Measurements from ENCODE around the gene CELF3.

Gene CELF3

DNA sequence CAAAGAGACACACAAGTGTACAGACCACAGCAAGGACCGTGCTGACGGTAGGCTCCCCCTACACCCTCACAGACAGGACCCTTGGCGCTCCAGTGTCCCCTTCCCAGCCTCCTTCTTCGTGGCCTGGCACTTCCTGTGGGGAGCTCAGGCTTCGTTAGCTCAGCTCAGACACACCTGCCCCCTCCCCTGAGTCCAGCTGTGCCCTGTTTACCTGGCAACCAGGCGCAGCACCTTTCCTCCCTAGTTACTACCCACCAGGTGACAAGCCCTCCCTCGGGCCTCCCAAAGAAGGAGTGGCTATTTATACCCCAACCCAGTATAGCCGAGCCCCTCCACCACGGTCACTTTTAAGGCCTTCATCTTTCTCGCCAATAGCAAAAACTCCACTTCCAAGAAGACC, 4.7 kb downstream of the CELF3 start:
- Histone ChIP-seq H3K9me3 (ENCODE audit: insufficient read depth, low read depth, low read length) (no peaks in the 10 kb centered on the region), H4K12ac (ENCODE audit: low read depth, low read length) (no peak overlapping the region), H3K18ac (ENCODE audit: low read length) (no peak overlapping the region), H3K4me1 (ENCODE audit: control insufficient read depth in 1 of 2, insufficient read depth in 2 of 2, low read length in 2 of 2) (no peaks in the 10 kb centered on the region), H3K27me3 (ENCODE audit: insufficient read depth, low read length) (peaks cover 4% of the 10 kb centered on the region), H3K27ac (ENCODE audit: low read depth, low read length) (no peak overlapping the region), H2BK12ac (ENCODE audit: low read length) (no peak overlapping the region), H2AK5ac (ENCODE audit: low read length) (no peak overlapping the region), H2BK120ac (ENCODE audit: insufficient read depth, low read length, poor library complexity) (no peak overlapping the region), H3K9ac (ENCODE audit: low read length) (no peak overlapping the region), H2AFZ (ENCODE audit: insufficient read depth, low read length, poor library complexity) (no peak overlapping the region), H3K79me2 (ENCODE audit: control insufficient read depth, insufficient read depth, low read length, poor library complexity) (no peaks in the 10 kb centered on the region), H4K8ac (ENCODE audit: low read depth, low read length) (no peak overlapping the region), H3K79me1 (ENCODE audit: low read length) (no peaks in the 10 kb centered on the region), H3K4me3 (ENCODE audit: low read depth, low read length) (no peak overlapping the region), H3K23ac (ENCODE audit: low read length) (no peak overlapping the region), H3K36me3 (ENCODE audit: control insufficient read depth in 1 of 2, insufficient read depth in 2 of 2, low read length in 2 of 2) (no peaks in the 10 kb centered on the region), H3K4ac (ENCODE audit: low read depth, low read length) (no peak overlapping the region), H3K14ac (ENCODE audit: low read length) (no peak overlapping the region), H2BK5ac (ENCODE audit: low read depth, low read length, poor library complexity) (no peak overlapping the region), H3K4me2 (ENCODE audit: low read length) (no peak overlapping the region), H4K91ac (ENCODE audit: low read depth, low read length) (no peak overlapping the region)
- no CpG with 5 or more reads among the region's 10 CpGs for WGBS (ENCODE audit: extremely low coverage, insufficient coverage, insufficient read length)
- DNase-seq: no peak

DNA sequence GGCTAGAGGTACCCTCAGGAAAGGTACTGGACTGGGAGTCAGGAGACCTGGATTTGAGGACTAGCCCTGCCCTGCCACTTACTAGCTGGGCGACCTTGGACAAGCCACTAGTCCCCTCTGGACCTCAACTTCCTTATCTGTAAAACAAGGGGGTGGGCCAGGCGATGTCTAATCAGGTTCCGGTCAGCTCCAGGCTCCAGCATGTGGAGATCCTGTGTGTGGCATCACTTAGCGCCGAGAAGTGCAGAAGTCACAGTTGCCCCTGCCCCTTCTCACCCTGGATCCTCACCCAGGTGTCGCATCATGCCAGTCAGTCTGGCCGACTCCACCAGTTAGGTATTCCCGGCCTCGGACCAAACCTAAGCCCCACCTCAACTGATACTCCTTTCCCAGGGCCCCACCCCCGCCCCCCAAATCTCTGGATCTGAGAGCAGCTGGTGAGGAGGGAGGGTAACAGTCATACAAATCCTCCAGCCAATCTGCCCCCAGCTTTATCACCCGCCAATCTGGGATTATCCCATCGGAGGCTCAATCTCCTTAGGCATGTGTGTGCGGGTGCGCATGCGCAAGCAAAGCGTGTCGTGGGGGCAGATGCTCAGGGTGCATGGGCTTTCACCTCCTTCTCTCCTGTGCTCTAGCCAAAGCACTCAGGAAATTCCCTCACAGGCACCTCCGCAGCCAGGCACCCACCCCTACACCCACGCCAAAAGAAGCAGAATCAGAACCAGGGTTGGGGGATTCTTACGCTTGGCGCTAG, 5.4 kb downstream of the CELF3 start:
- WGBS (ENCODE audit: extremely low coverage, insufficient coverage, insufficient read length): no CpG with 5 or more reads among the region's 21 CpGs
- H3K4me3 ChIP-seq (ENCODE audit: low read depth, low read length): no peak overlapping the region

GRCh38 chr1:151710187-151710840, 6.3 kb downstream of the CELF3 start:
- no peak overlapping the region for H2BK12ac ChIP-seq (ENCODE audit: low read length)
- no CpG with 5 or more reads among the region's 15 CpGs for WGBS (ENCODE audit: extremely low coverage, insufficient coverage, insufficient read length)
- no peak overlapping the region for H4K12ac ChIP-seq (ENCODE audit: low read depth, low read length)
- H3K23ac ChIP-seq (ENCODE audit: low read length): no peak overlapping the region
- no peak overlapping the region for H3K4ac ChIP-seq (ENCODE audit: low read depth, low read length)
- no peak overlapping the region for H3K14ac ChIP-seq (ENCODE audit: low read length)
- no peak overlapping the region for H4K8ac ChIP-seq (ENCODE audit: low read depth, low read length)
- H3K27me3 ChIP-seq (ENCODE audit: insufficient read depth, low read length): no peaks in the 10 kb centered on the region
- H2BK5ac ChIP-seq (ENCODE audit: low read depth, low read length, poor library complexity): no peak overlapping the region
- H3K36me3 ChIP-seq (ENCODE audit: control insufficient read depth in 1 of 2, insufficient read depth in 2 of 2, low read length in 2 of 2): no peaks in the 10 kb centered on the region
- H3K18ac ChIP-seq (ENCODE audit: low read length): no peak overlapping the region
- peaks cover 2% of the 10 kb centered on the region in 2 experiments for H3K4me1 ChIP-seq (ENCODE audit: control insufficient read depth in 1 of 2, insufficient read depth in 2 of 2, low read length in 2 of 2)
- no peak overlapping the region for H3K4me3 ChIP-seq (ENCODE audit: low read depth, low read length)
- no peak overlapping the region for H2BK120ac ChIP-seq (ENCODE audit: insufficient read depth, low read length, poor library complexity)
- H3K4me2 ChIP-seq (ENCODE audit: low read length): no peak overlapping the region
- H3K79me2 ChIP-seq (ENCODE audit: control insufficient read depth, insufficient read depth, low read length, poor library complexity): no peaks in the 10 kb centered on the region
- H3K9ac ChIP-seq (ENCODE audit: low read length): no peak overlapping the region
- H3K9me3 ChIP-seq (ENCODE audit: insufficient read depth, low read depth, low read length): no peaks in the 10 kb centered on the region
- no peak overlapping the region for H3K27ac ChIP-seq (ENCODE audit: low read depth, low read length)
- no peak overlapping the region for H2AK5ac ChIP-seq (ENCODE audit: low read length)
- H2AFZ ChIP-seq (ENCODE audit: insufficient read depth, low read length, poor library complexity): no peak overlapping the region
- no peaks in the 10 kb centered on the region for H3K79me1 ChIP-seq (ENCODE audit: low read length)
- DNase-seq: no peak
- no peak overlapping the region for H4K91ac ChIP-seq (ENCODE audit: low read depth, low read length)

More for the DNA sequence above, 5.4 kb downstream of the CELF3 start:
- no peaks in the 10 kb centered on the region for H3K36me3 ChIP-seq (ENCODE audit: control insufficient read depth in 1 of 2, insufficient read depth in 2 of 2, low read length in 2 of 2)
- no peaks in the 10 kb centered on the region for H3K79me2 ChIP-seq (ENCODE audit: control insufficient read depth, insufficient read depth, low read length, poor library complexity)
- H3K9ac ChIP-seq (ENCODE audit: low read length): no peak overlapping the region
- no peak overlapping the region for H2AK5ac ChIP-seq (ENCODE audit: low read length)
- no peak overlapping the region for H2BK120ac ChIP-seq (ENCODE audit: insufficient read depth, low read length, poor library complexity)
- no peak overlapping the region for H2BK12ac ChIP-seq (ENCODE audit: low read length)
- no peak overlapping the region for H4K12ac ChIP-seq (ENCODE audit: low read depth, low read length)
- H3K14ac ChIP-seq (ENCODE audit: low read length): no peak overlapping the region
- peaks cover 4% of the 10 kb centered on the region for H3K27me3 ChIP-seq (ENCODE audit: insufficient read depth, low read length)
- no peak overlapping the region for H3K27ac ChIP-seq (ENCODE audit: low read depth, low read length)
- H3K4ac ChIP-seq (ENCODE audit: low read depth, low read length): no peak overlapping the region
- no peaks in the 10 kb centered on the region for H3K9me3 ChIP-seq (ENCODE audit: insufficient read depth, low read depth, low read length)
- H4K8ac ChIP-seq (ENCODE audit: low read depth, low read length): no peak overlapping the region
- no peaks in the 10 kb centered on the region for H3K79me1 ChIP-seq (ENCODE audit: low read length)
- no peak overlapping the region for H2BK5ac ChIP-seq (ENCODE audit: low read depth, low read length, poor library complexity)
- H3K4me1 ChIP-seq (ENCODE audit: control insufficient read depth in 1 of 2, insufficient read depth in 2 of 2, low read length in 2 of 2): no peaks in the 10 kb centered on the region
- no peak overlapping the region for H3K18ac ChIP-seq (ENCODE audit: low read length)
- H3K4me2 ChIP-seq (ENCODE audit: low read length): no peak overlapping the region
- no peak overlapping the region for H4K91ac ChIP-seq (ENCODE audit: low read depth, low read length)
- no peak overlapping the region for H3K23ac ChIP-seq (ENCODE audit: low read length)
- no peak overlapping the region for H2AFZ ChIP-seq (ENCODE audit: insufficient read depth, low read length, poor library complexity)
- no peak for DNase-seq

DNA sequence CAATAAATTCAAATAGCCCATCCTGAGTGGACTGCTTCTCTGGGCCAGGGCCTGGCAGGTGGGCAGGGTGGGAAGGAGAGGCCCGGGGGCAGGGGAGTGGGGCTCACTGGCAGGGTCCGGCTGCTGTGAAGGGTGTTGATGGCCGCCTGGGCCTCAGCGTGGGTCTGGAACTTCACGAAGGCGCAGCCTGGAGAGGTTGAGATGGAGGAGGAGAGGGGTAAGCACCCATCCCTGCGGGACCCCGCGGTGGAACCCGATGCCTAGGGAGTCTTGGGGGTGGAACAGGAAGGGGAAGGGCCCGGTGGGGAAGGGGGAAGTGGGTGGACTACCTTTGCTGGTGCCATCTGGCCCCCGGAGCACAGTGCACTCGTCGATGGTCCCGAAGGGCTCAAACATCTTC, 7.7 kb downstream of the CELF3 start:
- Histone ChIP-seq H4K12ac (ENCODE audit: low read depth, low read length) (no peak overlapping the region), H3K9me3 (ENCODE audit: insufficient read depth, low read depth, low read length) (no peaks in the 10 kb centered on the region), H4K8ac (ENCODE audit: low read depth, low read length) (no peak overlapping the region), H3K23ac (ENCODE audit: low read length) (no peak overlapping the region), H3K4ac (ENCODE audit: low read depth, low read length) (no peak overlapping the region), H4K91ac (ENCODE audit: low read depth, low read length) (no peak overlapping the region), H2AK5ac (ENCODE audit: low read length) (no peak overlapping the region), H3K79me2 (ENCODE audit: control insufficient read depth, insufficient read depth, low read length, poor library complexity) (no peaks in the 10 kb centered on the region), H3K4me2 (ENCODE audit: low read length) (no peak overlapping the region), H3K14ac (ENCODE audit: low read length) (no peak overlapping the region), H2BK5ac (ENCODE audit: low read depth, low read length, poor library complexity) (no peak overlapping the region), H3K4me1 (ENCODE audit: control insufficient read depth in 1 of 2, insufficient read depth in 2 of 2, low read length in 2 of 2) (peaks cover 9 to 10% of the 10 kb centered on the region in 2 experiments), H2BK12ac (ENCODE audit: low read length) (no peak overlapping the region), H3K9ac (ENCODE audit: low read length) (no peak overlapping the region), H3K27me3 (ENCODE audit: insufficient read depth, low read length) (no peaks in the 10 kb centered on the region), H3K4me3 (ENCODE audit: low read depth, low read length) (no peak overlapping the region), H2BK120ac (ENCODE audit: insufficient read depth, low read length, poor library complexity) (no peak overlapping the region), H3K79me1 (ENCODE audit: low read length) (no peaks in the 10 kb centered on the region), H3K27ac (ENCODE audit: low read depth, low read length) (no peak overlapping the region), H3K18ac (ENCODE audit: low read length) (no peak overlapping the region), H2AFZ (ENCODE audit: insufficient read depth, low read length, poor library complexity) (no peak overlapping the region), H3K36me3 (ENCODE audit: control insufficient read depth in 1 of 2, insufficient read depth in 2 of 2, low read length in 2 of 2) (no peaks in the 10 kb centered on the region)
- WGBS (ENCODE audit: extremely low coverage, insufficient coverage, insufficient read length): no CpG with 5 or more reads among the region's 15 CpGs
- no peak for DNase-seq
